OCI-LY3 (cell line): ENCODE results near the gene ZNRF1.

Experiments used
- H2AFZ ChIP-seq: fragments of 200-600, 300-600 bp; shearing (Covaris generic); 2 replicates; pipeline ENCODE4 v1.6.0; 2014; ENCODE audit warnings: antibody characterized with exemption, low read depth, low read length
- H3K27ac ChIP-seq: fragments of 200-600, 300-600 bp; sonication (generic); 2 replicates; pipeline ENCODE4 v1.5.1; 2014; ENCODE audit warnings: mild to moderate bottlenecking, low read length, moderate library complexity, mixed read lengths
- H3K27me3 ChIP-seq: fragments of 200-600, 300-600 bp; sonication (generic); 2 replicates; pipeline ENCODE4 v1.6.1; 2014; ENCODE audit warnings: low read depth, low read length, mixed read lengths
- H3K36me3 ChIP-seq: fragments of 200-600, 300-600 bp; sonication (generic); replicated peaks from 2 replicates; pipeline ENCODE3; 2014; ENCODE audit warnings: low read depth, low read length, mixed read lengths
- H3K4me1 ChIP-seq: fragments of 300-600, 200-600 bp; sonication (generic); 2 replicates; pipeline ENCODE4 v1.6.1; 2014; ENCODE audit warnings: low read length, mixed read lengths
- H3K4me2 ChIP-seq: fragments of 200-600, 300-600 bp; sonication (generic); 2 replicates; pipeline ENCODE4 v1.6.1; 2014; ENCODE audit warnings: low read length, mixed read lengths
- H3K4me3 ChIP-seq: fragments of 300-600, 200-600 bp; sonication (generic); 2 replicates; pipeline ENCODE4 v1.5.1; 2014; ENCODE audit warnings: antibody characterized with exemption, mild to moderate bottlenecking, low read length, moderate library complexity
- H3K79me2 ChIP-seq: fragments of 300-600, 200-600 bp; shearing (Covaris generic); 2 replicates; pipeline ENCODE4 v1.6.1; 2014; ENCODE audit warnings: mild to moderate bottlenecking, low read length, mixed read lengths
- H3K9ac ChIP-seq: fragments of 300-600, 200-600 bp; shearing (Covaris generic); 2 replicates; pipeline ENCODE4 v1.6.0; 2014; ENCODE audit warnings: mild to moderate bottlenecking, low read length, moderate library complexity
- H3K9me3 ChIP-seq: fragments of 200-600, 300-600 bp; shearing (Covaris generic); 2 replicates; pipeline ENCODE4 v1.6.1; 2014; ENCODE audit warnings: low read length, mixed read lengths; ENCODE audit not compliant: insufficient read depth
- H4K20me1 ChIP-seq: fragments of 200-600, 300-600 bp; sonication (generic); 2 replicates; pipeline ENCODE4 v1.6.1; 2016; ENCODE audit warnings: low read length, mixed read lengths; ENCODE audit not compliant: insufficient read depth
- EZH2phosphoT487 ChIP-seq: fragments of 200-600 bp; shearing (Covaris generic); IDR thresholded peaks from 2 replicates; pipeline ENCODE4 v1.6.1; 2018; ENCODE audit warnings: antibody characterized with exemption, mixed run types, low read depth
- TF ChIP-seq, protein P1 (sequence below): fragments of 200-600, 300-600 bp; sonication (generic); IDR thresholded peaks from 2 replicates; pipeline ENCODE4 v1.5.1; 2014; ENCODE audit warnings: antibody characterized with exemption, low read length, low read depth

Gene ZNRF1

DNA sequence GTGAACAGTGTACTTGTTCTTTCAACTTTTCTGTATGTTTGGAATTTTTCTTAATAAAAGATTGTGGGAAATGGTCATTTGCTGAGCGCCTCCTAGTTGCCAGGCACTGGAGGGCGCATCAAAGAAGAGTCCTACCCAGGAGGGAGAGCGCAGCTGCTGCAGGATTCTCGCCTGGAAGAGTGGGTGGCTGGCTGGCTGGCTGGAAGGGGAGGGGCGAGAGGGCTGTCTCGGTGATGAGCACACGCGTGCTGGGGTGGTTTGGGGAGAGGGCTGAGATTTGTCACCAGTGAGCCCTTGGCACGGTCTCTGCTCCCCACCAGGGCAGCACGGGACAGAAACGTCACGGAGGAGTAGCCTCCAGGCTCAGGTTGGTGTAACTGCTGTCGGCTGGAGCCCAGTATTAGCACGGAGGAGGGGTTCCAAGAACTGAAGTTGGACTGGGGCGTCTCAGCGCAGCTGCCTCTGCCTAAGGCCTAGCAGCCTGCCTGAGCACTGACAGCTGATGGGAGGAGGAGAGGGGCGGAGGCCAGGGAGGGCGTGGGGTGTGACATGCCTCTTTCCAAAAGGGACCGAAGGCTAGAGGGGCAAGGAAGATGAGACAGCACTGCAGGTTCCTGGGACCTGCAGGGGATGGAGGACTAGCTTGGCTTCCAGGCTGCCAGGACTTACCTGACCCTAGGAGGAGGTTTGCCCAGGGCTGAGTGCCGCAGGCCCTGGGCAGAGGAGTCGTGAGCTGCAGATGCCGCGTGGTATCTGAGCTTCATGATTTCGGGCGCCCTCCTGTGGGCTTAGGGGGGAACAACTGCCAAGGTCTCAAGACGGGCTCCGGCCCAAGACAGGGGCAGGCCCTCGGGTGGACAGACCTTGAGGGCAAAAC, 112.1 kb downstream of the ZNRF1 start:
- H2AFZ ChIP-seq, result peak overlapping the region; percentile 83; the same call in 1 of the 2 replicates
- peak overlapping the region; percentile 26; the same call in 1 of the 2 replicates for H3K9ac ChIP-seq
- H3K27me3 ChIP-seq, result peaks cover 12% of the 10 kb centered on the region; the same call in 1 of the 2 replicates
- H3K4me1 ChIP-seq, result peaks cover 20% of the 10 kb centered on the region
- H3K9me3 ChIP-seq, result no peaks in the 10 kb centered on the region
- H3K36me3 ChIP-seq, result no peaks in the 10 kb centered on the region
- no peak overlapping the region for H3K27ac ChIP-seq
- no peaks in the 10 kb centered on the region for H4K20me1 ChIP-seq
- peak overlapping the region; percentile 63 for H3K4me3 ChIP-seq
- H3K4me2 ChIP-seq, result peak overlapping the region; percentile 92
- no peaks in the 10 kb centered on the region for H3K79me2 ChIP-seq
- no peak for TF ChIP-seq EZH2phosphoT487
- TF ChIP-seq, protein P1, sequence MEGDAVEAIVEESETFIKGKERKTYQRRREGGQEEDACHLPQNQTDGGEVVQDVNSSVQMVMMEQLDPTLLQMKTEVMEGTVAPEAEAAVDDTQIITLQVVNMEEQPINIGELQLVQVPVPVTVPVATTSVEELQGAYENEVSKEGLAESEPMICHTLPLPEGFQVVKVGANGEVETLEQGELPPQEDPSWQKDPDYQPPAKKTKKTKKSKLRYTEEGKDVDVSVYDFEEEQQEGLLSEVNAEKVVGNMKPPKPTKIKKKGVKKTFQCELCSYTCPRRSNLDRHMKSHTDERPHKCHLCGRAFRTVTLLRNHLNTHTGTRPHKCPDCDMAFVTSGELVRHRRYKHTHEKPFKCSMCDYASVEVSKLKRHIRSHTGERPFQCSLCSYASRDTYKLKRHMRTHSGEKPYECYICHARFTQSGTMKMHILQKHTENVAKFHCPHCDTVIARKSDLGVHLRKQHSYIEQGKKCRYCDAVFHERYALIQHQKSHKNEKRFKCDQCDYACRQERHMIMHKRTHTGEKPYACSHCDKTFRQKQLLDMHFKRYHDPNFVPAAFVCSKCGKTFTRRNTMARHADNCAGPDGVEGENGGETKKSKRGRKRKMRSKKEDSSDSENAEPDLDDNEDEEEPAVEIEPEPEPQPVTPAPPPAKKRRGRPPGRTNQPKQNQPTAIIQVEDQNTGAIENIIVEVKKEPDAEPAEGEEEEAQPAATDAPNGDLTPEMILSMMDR, result peak; percentile 91

DNA sequence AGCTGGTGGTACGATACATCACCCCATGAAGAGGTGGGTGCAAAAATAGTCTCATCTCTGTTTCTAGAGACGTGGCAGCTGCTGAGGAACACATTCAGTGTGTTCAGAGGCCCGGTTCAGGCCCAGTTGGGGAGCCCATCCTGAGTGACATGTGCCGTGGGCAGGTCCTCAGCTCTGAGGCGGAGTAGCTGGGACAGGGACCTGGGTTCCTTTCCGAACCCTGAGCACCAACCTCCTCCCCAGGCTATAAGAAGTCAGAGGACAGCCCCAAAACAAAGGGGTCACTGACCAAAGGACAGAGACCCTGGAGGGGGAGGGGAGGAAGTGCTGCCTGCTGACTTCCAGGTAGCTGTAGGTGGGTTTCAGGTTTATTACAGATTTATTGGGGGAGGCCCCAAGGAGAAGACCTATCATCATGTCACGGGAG, 112.7 kb downstream of the ZNRF1 start:
- Histone ChIP-seq H3K4me2 (peak overlapping the region; percentile 92), H3K4me1 (peaks cover 20% of the 10 kb centered on the region), H3K9me3 (no peaks in the 10 kb centered on the region), H3K27ac (no peak overlapping the region), H3K79me2 (no peaks in the 10 kb centered on the region), H4K20me1 (no peaks in the 10 kb centered on the region), H3K27me3 (peaks cover 12% of the 10 kb centered on the region; the same call in 1 of the 2 replicates), H3K9ac (peak overlapping the region; percentile 26; the same call in 1 of the 2 replicates), H2AFZ (peak overlapping the region; percentile 83; the same call in 1 of the 2 replicates), H3K36me3 (no peaks in the 10 kb centered on the region), H3K4me3 (peak overlapping the region; percentile 63)
- TF ChIP-seq, protein P1, result no peak
- TF ChIP-seq EZH2phosphoT487, result no peak

DNA sequence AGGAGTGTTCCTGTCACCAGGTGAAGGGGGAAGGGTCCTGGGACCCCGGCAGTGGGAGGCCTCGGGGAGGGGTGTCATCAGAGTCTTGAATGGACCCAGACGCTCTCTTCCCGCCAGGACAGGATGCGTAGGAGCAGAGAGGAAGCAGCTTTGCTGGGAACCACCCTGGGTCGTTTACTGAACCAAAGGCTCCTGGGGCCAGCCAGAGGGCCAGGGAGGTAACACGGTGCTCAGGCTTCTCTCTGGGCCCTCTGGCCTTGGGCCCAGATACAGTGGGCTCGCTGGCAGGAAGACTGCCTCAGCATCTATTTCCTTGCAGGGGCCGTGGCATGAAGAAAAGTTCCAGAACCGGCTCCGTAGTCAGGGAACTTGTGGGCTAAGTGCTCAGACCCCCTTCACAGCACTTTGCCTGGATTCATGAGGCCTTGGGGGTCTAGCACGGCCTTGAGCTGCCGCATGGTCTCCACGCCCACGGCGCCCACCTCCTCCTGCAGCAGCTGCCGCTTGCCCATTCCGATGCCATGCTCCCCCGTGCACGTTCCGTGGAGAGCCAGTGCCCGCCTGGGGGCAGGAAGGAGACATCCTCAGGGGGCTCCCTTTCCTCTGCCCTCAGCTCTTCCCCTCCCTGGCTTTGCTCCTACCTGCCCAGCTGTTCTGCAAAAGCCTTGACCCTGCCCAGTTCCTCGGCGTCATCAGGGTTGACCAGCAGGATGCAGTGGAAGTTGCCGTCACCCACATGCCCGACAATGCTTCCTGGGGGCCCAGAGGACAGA, 113.3 kb downstream of the ZNRF1 start:
- TF ChIP-seq EZH2phosphoT487, result no peak
- TF ChIP-seq, protein P1, result no peak
- no peak overlapping the region for H3K9ac ChIP-seq
- H2AFZ ChIP-seq, result 0 out of 2 replicates have a peak overlapping the region, but pooled peaks have one; percentile 83
- no peaks in the 10 kb centered on the region for H3K36me3 ChIP-seq
- peaks cover 12% of the 10 kb centered on the region; the same call in 1 of the 2 replicates for H3K27me3 ChIP-seq
- no peak overlapping the region for H3K27ac ChIP-seq
- no peaks in the 10 kb centered on the region for H3K9me3 ChIP-seq
- H3K4me1 ChIP-seq, result peaks cover 20% of the 10 kb centered on the region
- H3K4me2 ChIP-seq, result peak overlapping the region; percentile 92
- H4K20me1 ChIP-seq, result no peaks in the 10 kb centered on the region
- no peak overlapping the region for H3K4me3 ChIP-seq
- H3K79me2 ChIP-seq, result no peaks in the 10 kb centered on the region
